Stimulated activated CD8-positive, alpha-beta memory T cell treated with anti-CD3 and anti-CD28 coated beads, Interleukin-12 subunit alpha, Interleukin-12 subunit beta, amount 100 ng/mL, for 24 hours (primary cell): ENCODE data around the gene SEC61G.

Experiments used
- DNase-seq: peaks from one replicate; pipeline ENCODE4 v3.0.0-alpha.2; 2020; ENCODE audit errors: extremely low read depth

The SEC61G gene

GRCh38 chr7:54758702-54759592 is at the start of gene SEC61G:
Gene SEC61G (minus strand): TSS chr7:54759211. CDS start chr7:54757588, 1,623 bp downstream.
- DNase-seq, result peak; percentile 90

GRCh38 chr7:54802841-54803240 is 43.8 kb upstream of the SEC61G start:
- DNase-seq, result no peak

GRCh38 chr7:54802114-54802513 is 43.1 kb upstream of the SEC61G start:
- DNase-seq, result no peak

- DNase-seq, result no peak
Measured at GRCh38 chr7:54799792-54800191, 40.8 kb upstream of the SEC61G start.

- DNase-seq, result no peak
Measured at GRCh38 chr7:54798530-54798929, 39.5 kb upstream of the SEC61G start.

GRCh38 chr7:54796853-54797252 is 37.8 kb upstream of the SEC61G start:
- no peak for DNase-seq

GRCh38 chr7:54796150-54796549 is 37.1 kb upstream of the SEC61G start:
- no peak for DNase-seq

- no peak for DNase-seq
Measured at GRCh38 chr7:54792383-54792782, 33.4 kb upstream of the SEC61G start.

GRCh38 chr7:54788664-54789063 is 29.7 kb upstream of the SEC61G start:
- DNase-seq, result no peak

GRCh38 chr7:54785261-54785660 is 26.2 kb upstream of the SEC61G start:
- no peak for DNase-seq

GRCh38 chr7:54783952-54784351 is 24.9 kb upstream of the SEC61G start:
- no peak for DNase-seq

GRCh38 chr7:54782829-54783228 is 23.8 kb upstream of the SEC61G start:
- DNase-seq, result no peak

GRCh38 chr7:54782314-54782713 is 23.3 kb upstream of the SEC61G start:
- no peak for DNase-seq

GRCh38 chr7:54781134-54781920 is 22.3 kb upstream of the SEC61G start:
- no peak for DNase-seq

- no peak for DNase-seq
Measured at GRCh38 chr7:54780490-54780889, 21.5 kb upstream of the SEC61G start.

GRCh38 chr7:54778696-54779540 is 19.9 kb upstream of the SEC61G start:
- no peak for DNase-seq

GRCh38 chr7:54778166-54778565 is 19.2 kb upstream of the SEC61G start:
- no peak for DNase-seq

- DNase-seq, result no peak
Measured at GRCh38 chr7:54774785-54775740, 16.1 kb upstream of the SEC61G start.

- no peak for DNase-seq
Measured at GRCh38 chr7:54773472-54774399, 14.7 kb upstream of the SEC61G start.

GRCh38 chr7:54769203-54769602 is 10.2 kb upstream of the SEC61G start:
- no peak for DNase-seq
